ENCODE measurements around the gene SYT5. TPM values are rescaled to one million over a fixed set of nuclear protein-coding genes. Genes with fewer than 3 reads are reported as not detected.

Gene SYT5
- total and polyA plus RNA-seq, 10 of the 15 experiments (the other 5 are each of a cell fraction or from before 2014, with no cell fraction given), result 0.04 to 0.79 (median 0.26) TPM; not detected in 7

DNA sequence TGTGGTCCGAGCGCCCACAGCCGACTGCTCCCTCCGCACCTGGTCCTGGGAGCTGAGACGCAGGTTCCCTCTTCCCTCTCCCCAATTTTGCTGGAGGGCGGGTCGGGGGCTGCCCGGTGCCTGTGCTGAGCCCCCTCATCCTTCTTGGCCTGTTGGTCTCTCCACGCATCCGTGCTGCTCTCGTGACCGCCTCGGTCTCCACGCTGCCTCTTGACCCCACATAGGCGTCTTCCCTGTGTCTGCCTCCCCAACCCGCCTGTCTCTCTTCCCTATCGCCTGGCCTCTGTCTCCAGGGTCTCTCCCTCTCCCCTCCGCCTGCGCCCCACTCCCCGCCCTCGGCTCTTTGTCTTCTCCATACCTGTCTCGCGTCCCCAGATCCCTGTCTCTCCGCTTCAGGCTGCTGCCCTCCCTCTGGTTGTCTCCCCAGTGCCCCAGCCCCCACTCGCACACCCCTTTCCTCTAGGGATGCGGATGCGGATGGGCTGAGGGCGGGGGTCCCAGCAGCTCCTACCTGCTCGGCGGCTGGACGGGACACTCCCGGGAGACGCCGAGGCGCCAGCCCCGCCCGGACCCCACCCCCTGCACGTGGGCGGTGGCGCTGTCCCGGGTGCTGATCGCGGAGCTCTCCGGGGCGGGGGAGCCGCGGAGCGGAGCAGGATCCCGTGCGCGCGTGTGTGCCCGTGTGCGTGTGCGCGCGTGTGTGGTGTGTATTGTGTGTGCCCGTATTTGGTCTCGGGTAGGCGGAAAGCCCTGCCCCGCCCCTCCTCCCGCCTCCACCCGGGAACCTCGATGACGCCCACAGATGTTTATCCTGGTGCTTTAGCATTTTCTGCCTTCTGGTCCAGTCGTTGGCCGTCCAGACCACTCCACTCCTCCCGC lies at the start of gene SYT5 (continued):
- TF ChIP-seq BHLHE40 (IDR thresholded peaks at IDR 0.05; ENCODE audit: borderline replicate concordance in 1 of 2, low read depth in 2 of 2, low read length in 1 of 2) (peak; percentile 82 to 90; a peak in 3 of 4 replicates), NRF1 (conservative IDR thresholded peaks at IDR 0.05; ENCODE audit: low read depth, low read length) (no peak), CBX3 (IDR thresholded peaks at IDR 0.05; ENCODE audit: borderline replicate concordance, low read depth) (no peak), STAT3 (IDR thresholded peaks at IDR 0.05; ENCODE audit: low read depth, low read length) (no peak), EED (IDR thresholded peaks at IDR 0.05; ENCODE audit: low read depth) (no peak), SREBF1 (IDR thresholded peaks at IDR 0.05; ENCODE audit: low read length) (no peak), NBN (IDR thresholded peaks at IDR 0.05) (no peak), SIN3A (IDR thresholded peaks at IDR 0.05; ENCODE audit: low read depth, low read length) (peak; percentile 45; the same call in 1 of the 2 replicates), MXI1 (IDR thresholded peaks at IDR 0.05; ENCODE audit: low read depth, low read length) (peak; percentile 64; the same call in 1 of the 2 replicates), ATF2 (IDR thresholded peaks at IDR 0.05; ENCODE audit: low read length) (no peak), RBBP5 (conservative IDR thresholded peaks at IDR 0.05) (no peak), ZNF592 (IDR thresholded peaks at IDR 0.05) (no peak), FOS (IDR thresholded peaks at IDR 0.05; ENCODE audit: borderline replicate concordance, extremely low read depth, insufficient read length) (no peak), REST (IDR thresholded peaks at IDR 0.05; ENCODE audit: low read depth, low read length) (peak; percentile 98), RELA (IDR thresholded peaks at IDR 0.05; ENCODE audit: borderline replicate concordance, partially characterized antibody) (no peak)
- TF ChIP-seq, protein P1, sequence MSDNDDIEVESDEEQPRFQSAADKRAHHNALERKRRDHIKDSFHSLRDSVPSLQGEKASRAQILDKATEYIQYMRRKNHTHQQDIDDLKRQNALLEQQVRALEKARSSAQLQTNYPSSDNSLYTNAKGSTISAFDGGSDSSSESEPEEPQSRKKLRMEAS (IDR thresholded peaks at IDR 0.05; ENCODE audit: low read depth, low read length), result peak; percentile 71
- TF ChIP-seq, protein P2, sequence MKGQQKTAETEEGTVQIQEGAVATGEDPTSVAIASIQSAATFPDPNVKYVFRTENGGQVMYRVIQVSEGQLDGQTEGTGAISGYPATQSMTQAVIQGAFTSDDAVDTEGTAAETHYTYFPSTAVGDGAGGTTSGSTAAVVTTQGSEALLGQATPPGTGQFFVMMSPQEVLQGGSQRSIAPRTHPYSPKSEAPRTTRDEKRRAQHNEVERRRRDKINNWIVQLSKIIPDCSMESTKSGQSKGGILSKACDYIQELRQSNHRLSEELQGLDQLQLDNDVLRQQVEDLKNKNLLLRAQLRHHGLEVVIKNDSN (IDR thresholded peaks at IDR 0.05; ENCODE audit: borderline replicate concordance, extremely low read length, insufficient read depth, low read depth, low read length), result peak; percentile 67
